GM12873 (cell line): ENCODE results near the gene JDP2.

Experiments
- CTCF ChIP-seq: IDR thresholded peaks from 2 replicates; pipeline ENCODE4 v1.5.1; 2012; ENCODE audit warnings: low read depth, mild to moderate bottlenecking, moderate library complexity, low read length, control low read depth; ENCODE audit not compliant: insufficient read depth; ENCODE audit errors: missing control alignments

The JDP2 gene

GRCh38 chr14:75427126-75427481 is 718 bp upstream of the JDP2 start:
- TF ChIP-seq CTCF = no peak

DNA sequence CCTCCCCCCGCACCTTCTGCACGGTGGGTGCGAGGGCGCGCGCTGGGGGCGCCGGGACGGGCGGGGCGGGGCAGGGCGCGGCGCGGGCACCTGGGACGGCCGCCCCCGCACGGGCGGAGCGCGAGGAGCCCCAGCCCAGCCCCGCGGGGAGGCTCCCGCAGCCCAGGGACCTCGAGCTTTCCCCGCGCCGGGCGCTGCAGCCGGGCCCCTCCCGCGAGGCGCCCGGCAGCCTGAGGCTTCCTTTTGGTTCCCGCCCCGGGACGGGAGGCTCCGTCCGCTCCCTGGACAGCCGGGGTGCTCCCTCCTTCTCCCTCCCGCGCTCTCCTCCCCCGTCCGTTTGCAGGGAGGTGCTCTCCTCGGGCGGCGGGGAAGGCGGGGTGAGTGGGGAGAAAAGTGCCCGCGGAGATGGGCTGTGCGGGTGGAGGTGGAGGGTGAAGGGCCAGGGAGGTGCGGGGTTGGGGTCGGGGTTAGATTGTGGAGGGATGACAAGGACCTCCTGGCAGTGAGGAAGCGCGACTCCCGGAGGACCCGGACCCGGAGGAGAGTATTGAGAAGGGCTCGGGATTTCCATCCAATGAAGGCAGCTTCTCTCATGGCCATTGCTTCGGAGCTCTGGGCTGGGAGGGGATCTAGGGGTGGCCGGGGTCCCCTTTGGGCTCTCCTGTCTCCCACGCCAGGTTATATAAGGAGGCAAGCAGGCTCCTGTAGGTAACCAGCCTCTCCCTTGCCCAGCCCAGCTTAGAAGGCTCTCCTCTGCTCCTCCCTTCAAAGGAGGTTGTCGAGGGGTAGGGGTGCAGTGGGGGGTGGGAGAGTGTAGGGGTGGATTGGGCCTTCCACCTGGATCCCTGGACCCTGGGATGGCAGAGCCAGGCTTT is 645 bp downstream of the JDP2 start:
- TF ChIP-seq CTCF = no peak

GRCh38 chr14:75429562-75429961 is 1.7 kb downstream of the JDP2 start:
- no peak for TF ChIP-seq CTCF

DNA sequence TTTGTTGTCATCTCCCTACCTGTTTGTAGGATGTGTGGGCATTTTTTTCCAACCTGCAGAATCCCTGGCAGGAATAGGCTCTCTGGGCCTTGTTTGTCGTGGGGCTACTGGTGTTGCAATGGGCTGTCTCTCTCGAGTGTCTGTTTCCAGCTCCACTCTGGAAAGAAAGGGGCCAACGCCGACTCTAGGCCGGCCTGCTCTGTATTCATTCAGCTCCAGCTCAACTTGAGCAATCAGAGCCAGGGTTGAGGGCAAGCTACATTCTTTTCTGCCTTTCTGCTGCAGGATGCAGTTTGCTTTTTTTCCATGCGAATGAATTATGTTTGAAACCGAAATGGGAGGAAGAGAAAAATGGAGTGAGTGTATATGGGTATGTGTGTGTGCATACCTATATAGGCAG is 2.3 kb downstream of the JDP2 start:
- TF ChIP-seq CTCF = no peak

DNA sequence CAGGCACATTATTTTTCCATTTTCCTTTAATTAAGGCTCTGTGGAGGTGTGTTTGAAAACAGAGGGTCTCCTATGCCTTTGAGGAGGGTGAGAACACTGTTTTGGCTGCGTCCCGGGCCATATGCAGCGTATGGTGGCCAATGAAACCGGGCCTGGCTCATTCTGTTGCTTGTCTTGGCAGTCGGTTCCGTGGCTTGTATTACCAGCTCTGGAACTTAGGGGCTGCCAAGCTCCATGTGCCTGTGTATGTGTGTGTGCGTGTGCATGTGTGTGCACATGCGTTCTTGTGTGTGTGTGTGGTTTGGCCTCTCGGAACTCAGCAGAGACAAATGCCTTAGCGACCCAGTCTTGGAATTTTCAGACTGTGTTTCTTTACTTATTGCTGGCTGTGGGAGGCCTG is 2.7 kb downstream of the JDP2 start:
- no peak for TF ChIP-seq CTCF

DNA sequence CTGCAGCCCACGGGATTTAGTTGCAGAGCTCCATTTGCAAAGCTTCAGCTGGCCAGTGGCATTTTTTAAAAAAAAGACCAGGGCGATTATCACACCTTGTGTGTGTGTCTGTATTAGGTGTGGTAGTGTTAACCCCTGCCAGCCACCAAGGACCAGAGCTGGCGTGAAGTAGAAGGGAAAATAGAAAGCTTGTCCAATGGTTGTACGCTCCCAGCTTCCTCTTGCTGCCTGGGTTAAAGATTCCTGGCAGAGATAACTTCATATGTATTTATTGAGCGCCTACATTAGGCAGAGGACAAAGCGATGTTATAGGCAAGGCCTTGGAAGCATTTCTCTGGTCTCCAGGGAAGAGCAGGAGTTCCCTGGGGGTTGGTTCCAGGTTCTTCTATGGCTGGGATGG is 3.2 kb downstream of the JDP2 start:
- TF ChIP-seq CTCF = no peak

- no peak for TF ChIP-seq CTCF
Measured at GRCh38 chr14:75431827-75432226, 4.0 kb downstream of the JDP2 start.
